ENCODE data around the gene DNAJC3. TPM values are rescaled to one million over a fixed set of nuclear protein-coding genes. Genes with fewer than 3 reads are reported as not detected.

The DNAJC3 gene
- polyA plus RNA-seq, 1 of the 3 experiments (the other 2 are of a cell fraction): 5.8 TPM

- H2AFZ ChIP-seq (ENCODE audit: low read depth): no peak overlapping the region
- no peak overlapping the region for H3K4me2 ChIP-seq
- ChIA-PET CTCF (no interaction called here), POLR2A (no interaction called here)
- no peaks in the 10 kb centered on the region for H3K9me2 ChIP-seq
- no peaks in the 10 kb centered on the region for H3K9me3 ChIP-seq
- no peak overlapping the region for H3K9ac ChIP-seq
- no peaks in the 10 kb centered on the region; the same call in 1 of the 2 replicates for H3K79me2 ChIP-seq (ENCODE audit: insufficient read depth)
- no peaks in the 10 kb centered on the region for H3K4me1 ChIP-seq (ENCODE audit: control insufficient read depth in 1 of 2, insufficient read depth in 2 of 2, low read depth in 1 of 2, low read length in 1 of 2)
- TF ChIP-seq FOXM1 (IDR thresholded peaks at IDR 0.05; ENCODE audit: low read depth) (no peak), EP300 (IDR thresholded peaks at IDR 0.05; ENCODE audit: borderline replicate concordance in 1 of 2, low read depth in 1 of 2, low read length in 1 of 2) (no peak), MAX (IDR thresholded peaks at IDR 0.05; ENCODE audit: low read depth) (no peak), YY1 (IDR thresholded peaks at IDR 0.05; ENCODE audit: low read depth) (no peak), RCOR1 (IDR thresholded peaks at IDR 0.05; ENCODE audit: low read length) (no peak), TCF12 (IDR thresholded peaks at IDR 0.05) (no peak), ZBTB33 (IDR thresholded peaks at IDR 0.05; ENCODE audit: borderline replicate concordance, low read depth) (no peak), CHD2 (IDR thresholded peaks at IDR 0.05; ENCODE audit: low read length, partially characterized antibody) (no peak), IRF3 (IDR thresholded peaks at IDR 0.05; ENCODE audit: low read depth, low read length) (no peak), FOSL2 (IDR thresholded peaks at IDR 0.05; ENCODE audit: borderline replicate concordance, low read depth) (no peak), JUND (IDR thresholded peaks at IDR 0.05) (no peak), FOXJ3 (CRISPR knock-in tag; IDR thresholded peaks at IDR 0.05) (no peak), RAD21 (IDR thresholded peaks at IDR 0.05; ENCODE audit: low read length) (no peak), PBX3 (IDR thresholded peaks at IDR 0.05) (no peak), NFIC (IDR thresholded peaks at IDR 0.05; ENCODE audit: borderline replicate concordance) (no peak), POLR2AphosphoS5 (IDR thresholded peaks at IDR 0.05; ENCODE audit: low read depth, low read length) (no peak), GATA2 (CRISPR knock-in tag; IDR thresholded peaks at IDR 0.05) (no peak), EZH2phosphoT487 (IDR thresholded peaks at IDR 0.05; ENCODE audit: borderline replicate concordance, low read depth) (no peak), NRF1 (IDR thresholded peaks at IDR 0.05; ENCODE audit: low read depth, low read length) (no peak), GABPA (IDR thresholded peaks at IDR 0.05; ENCODE audit: low read depth) (no peak)
- WGBS (ENCODE audit: low lambda C conversion rate): 96% methylated on average over 2 of the region's 3 CpGs
- H3K36me3 ChIP-seq (replicated peaks in 1 of 2; ENCODE audit: control insufficient read depth in 1 of 2, insufficient read depth in 2 of 2, low read length in 1 of 2): peaks cover 37 to 45% of the 10 kb centered on the region in 2 experiments
- no peaks in the 10 kb centered on the region for H4K20me1 ChIP-seq (ENCODE audit: insufficient read depth)
- H3K27me3 ChIP-seq (ENCODE audit: insufficient read depth): no peaks in the 10 kb centered on the region
- no peak overlapping the region for H3K4me3 ChIP-seq (ENCODE audit: low read depth in 2 of 2, low read length in 1 of 2)
- no peak overlapping the region for H3K27ac ChIP-seq (ENCODE audit: low read depth in 2 of 2, low read length in 1 of 2)
- H3F3A ChIP-seq (replicated peaks; ENCODE audit: insufficient read depth): peaks cover 5% of the 10 kb centered on the region
- no peak for DNase-seq
These were observed 116.1 kb downstream of the DNAJC3 start for GRCh38 chr13:95793018-95793555.
